Right renal cortex interstitium (tissue), 3 donors: Measurements from ENCODE around the gene MTTP. TPM values are rescaled to one million over a fixed set of nuclear protein-coding genes. Genes with fewer than 3 reads are reported as not detected.
"Not testable (repeated sequence)": the region's sequence is repeated elsewhere in the genome, so short reads cannot be mapped to it uniquely, and the experiment has no call there.

Source experiments
- DNase-seq, 3 donors: peaks; one replicate each; pipeline ENCODE4 v3.0.0-alpha.2; 2013; ENCODE audit warnings: low read depth in 3 of 3, low spot score in 2 of 3
- polyA plus RNA-seq, 3 donors: library from polyadenylated mRNA; unstranded; fragments of 120-200 nt; gene quantifications; one replicate each; pipeline ENCODE4 v1.2.1, GENCODE V29; 2013; ENCODE audit not compliant: insufficient read length in 3 of 3

The MTTP gene
- 10 to 100 TPM in 2 of 3 donors, 1 to 10 TPM in 1; 8.7 to 17.5 (median 13.2) TPM for polyA plus RNA-seq

DNA sequence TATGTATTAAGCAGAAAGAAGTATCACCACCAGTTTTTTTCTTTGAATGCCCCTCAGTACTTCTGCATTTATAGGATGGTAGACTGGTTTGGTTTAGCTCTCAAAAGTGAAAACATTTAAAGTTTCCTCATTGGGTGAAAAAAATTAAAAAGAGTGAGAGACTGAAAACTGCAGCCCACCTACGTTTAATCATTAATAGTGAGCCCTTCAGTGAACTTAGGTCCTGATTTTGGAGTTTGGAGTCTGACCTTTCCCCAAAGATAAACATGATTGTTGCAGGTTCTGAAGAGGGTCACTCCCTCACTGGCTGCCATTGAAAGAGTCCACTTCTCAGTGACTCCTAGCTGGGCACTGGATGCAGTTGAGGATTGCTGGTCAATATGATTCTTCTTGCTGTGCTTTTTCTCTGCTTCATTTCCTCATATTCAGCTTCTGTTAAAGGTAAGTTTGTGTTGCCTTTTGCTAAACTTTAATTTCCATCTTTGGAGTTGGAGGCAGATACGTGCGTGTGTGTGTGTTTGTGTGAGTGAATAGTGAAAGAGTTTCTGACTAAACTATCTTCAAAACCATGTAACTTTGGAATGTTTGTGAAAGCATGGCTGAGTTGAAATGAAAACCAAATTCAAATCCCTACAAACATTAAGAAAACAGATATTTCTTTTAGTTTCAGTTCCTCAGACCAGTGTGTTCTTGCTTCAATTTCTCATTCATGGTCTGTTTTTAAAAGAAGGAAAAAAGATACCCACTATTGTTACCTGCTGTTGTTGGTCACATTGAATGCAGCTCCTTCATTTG lies at the start of gene MTTP:
Gene MTTP, plus strand, starts transcription at position 295 of the 795 bp plus-strand sequence. Its CDS starts 86 bp downstream, at position 381.
- no peak for DNase-seq

DNA sequence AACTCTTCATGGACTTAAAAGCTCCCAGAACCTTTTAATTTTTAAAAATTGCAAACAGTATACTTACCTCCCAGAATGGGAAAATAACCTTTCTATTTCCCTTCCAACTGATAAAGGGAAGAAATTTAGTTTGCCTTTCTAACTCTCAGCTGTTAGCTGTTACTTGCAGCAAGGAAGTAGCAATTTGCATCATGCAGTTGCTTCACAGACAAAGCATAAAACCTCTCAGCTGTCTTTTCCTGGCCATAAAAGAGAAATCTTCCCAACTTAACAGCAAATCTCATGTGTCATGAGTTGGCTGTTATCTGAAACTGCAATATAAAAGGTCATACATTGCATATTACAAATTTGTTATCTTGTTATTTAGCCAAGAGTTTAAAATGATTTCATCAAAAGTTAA lies 45.4 kb upstream of the MTTP start:
- no peak for DNase-seq

DNA sequence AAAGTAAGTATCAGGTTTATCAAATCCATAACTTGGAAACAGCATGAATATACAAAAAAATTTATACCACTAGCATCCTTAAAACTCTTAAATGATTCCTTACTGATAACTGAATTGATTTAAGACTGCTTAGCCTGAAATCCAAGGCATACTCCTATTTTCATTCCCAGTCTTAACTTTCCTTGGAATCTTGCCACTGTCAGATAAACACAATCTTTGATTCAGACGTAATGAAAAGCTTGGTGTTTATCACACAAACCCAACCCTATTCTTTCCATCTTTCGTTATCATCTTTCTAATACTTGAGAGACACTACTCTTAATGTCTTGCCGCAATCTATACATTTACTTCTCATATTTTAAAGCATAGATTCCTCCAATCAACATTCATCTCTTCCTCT lies 44.7 kb upstream of the MTTP start:
- DNase-seq: no peak

DNA sequence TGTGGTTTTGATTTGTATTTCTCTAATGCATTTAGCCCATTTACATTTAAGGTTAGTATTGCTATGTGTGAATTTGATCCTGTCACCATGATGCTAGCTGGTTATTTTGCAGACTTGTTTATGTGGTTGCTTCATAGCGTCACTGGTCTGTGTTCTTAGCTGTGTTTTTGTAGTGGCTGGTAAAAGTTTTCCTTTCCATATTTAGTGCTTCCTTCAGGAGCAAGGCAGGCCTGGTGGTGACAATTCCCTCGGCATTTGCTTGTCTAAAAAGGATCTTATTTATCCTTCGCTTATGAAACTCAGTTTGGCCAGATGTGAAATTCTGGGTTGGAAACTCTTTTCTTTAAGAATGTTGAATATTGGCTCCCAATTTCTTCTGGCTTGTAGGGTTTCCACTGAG lies 39.9 kb upstream of the MTTP start:
- DNase-seq: not testable (repeated sequence)

DNA sequence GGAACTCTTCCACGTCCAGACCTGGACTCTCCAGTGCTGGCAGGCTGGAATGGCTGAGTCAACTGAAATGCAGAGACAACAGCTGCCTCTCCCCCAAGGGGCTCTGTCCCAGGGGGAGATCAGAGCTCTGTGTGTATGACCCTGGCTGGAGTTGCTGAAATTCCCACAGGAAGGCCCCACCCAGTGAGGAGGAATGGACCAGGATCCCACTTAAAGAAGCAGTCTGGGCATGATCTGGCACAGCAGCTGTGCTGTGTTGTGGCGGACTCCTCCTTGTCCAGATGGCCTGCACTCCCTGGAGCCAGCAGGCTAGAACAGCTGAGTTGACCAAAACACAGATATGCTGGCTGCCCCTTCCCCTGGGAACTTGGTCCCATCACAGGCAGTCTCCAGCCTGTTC lies 38.4 kb upstream of the MTTP start:
- no peak for DNase-seq

DNA sequence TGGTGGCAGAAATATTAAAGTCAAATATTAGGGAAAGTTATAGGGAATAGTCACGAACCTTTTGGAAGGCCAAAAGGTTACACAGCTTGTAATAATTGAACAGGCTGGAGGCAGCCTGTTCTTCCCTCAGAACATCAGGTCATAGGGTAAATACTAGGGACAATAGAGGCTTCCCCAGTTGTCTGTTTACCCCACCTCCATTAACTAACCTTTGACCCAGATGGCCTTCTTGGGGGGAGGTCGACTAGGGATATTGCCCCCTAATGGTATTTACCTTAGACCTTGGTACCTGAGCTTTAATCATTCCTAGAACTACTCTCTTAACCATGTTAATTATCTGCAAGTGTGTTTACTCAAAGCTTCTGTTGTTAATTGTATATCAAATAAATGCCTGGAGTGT lies 37.8 kb upstream of the MTTP start:
- DNase-seq: no peak

DNA sequence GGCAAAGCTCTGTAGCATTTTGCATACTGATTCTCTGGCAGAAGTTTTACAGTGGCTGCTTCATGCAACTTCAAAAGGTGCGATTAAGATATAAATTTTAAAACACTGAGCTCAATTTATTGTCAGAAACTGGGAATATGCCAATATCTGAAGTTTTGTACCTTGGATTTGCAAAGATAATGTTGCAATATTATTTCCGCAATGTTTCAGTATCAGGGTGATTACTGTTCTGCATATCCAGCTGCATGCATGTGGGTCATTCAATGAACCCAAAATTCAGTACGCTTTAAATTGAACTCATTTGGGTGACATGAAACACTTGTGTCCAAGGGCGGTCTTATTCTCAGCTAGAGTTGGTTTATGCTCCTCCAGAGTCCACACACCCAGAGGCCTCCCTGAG lies 37.0 kb upstream of the MTTP start:
- no peak for DNase-seq

DNA sequence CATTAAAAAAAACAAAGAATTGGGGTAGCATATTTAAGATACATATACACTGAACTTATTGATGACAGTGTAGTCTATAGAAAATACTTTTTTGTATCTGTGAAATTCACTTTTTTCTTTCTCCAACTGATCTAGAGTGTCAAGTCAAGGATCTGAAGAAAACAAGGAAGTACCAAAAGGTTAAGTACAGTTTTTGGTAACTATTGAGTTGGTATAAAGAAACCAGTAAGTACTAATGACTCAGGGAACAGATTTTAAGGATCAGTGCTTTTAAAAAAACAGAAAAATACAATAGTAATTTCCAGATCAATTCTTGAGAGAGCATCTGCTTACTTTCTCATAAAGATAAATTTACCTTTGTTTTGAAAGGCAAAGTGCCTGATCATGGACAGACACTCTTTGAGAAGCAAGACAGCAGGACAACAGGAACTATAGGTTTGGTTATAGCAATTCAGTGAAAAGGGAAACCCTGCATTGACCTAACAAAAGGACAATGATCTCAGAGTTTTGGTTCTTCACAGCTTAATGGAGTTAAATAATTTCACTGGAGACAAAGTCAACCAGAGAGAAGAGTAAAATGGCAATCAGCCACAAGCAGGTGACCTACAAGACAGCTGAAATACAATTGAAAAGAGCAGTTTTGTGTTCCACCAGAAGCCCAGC lies 34.2 kb upstream of the MTTP start:
- no peak for DNase-seq

DNA sequence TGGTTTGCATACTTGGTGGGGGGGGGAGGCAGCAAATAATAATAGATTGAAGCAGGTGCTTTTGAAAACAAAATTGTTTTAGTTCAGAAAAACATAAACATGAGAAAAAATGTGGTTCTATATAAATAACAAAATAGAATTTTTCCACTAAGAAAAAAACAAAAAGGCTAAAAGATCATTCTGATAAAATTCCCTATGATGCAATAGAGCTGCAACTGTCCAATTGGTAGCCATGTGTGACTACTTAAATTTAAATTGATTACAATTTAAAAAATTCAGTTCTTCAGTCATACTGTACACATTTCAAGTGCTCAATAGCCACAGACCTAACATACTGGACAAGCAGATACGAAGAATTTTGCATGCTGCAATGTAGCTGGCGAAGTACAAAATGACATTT lies 21.8 kb upstream of the MTTP start:
- no peak for DNase-seq

DNA sequence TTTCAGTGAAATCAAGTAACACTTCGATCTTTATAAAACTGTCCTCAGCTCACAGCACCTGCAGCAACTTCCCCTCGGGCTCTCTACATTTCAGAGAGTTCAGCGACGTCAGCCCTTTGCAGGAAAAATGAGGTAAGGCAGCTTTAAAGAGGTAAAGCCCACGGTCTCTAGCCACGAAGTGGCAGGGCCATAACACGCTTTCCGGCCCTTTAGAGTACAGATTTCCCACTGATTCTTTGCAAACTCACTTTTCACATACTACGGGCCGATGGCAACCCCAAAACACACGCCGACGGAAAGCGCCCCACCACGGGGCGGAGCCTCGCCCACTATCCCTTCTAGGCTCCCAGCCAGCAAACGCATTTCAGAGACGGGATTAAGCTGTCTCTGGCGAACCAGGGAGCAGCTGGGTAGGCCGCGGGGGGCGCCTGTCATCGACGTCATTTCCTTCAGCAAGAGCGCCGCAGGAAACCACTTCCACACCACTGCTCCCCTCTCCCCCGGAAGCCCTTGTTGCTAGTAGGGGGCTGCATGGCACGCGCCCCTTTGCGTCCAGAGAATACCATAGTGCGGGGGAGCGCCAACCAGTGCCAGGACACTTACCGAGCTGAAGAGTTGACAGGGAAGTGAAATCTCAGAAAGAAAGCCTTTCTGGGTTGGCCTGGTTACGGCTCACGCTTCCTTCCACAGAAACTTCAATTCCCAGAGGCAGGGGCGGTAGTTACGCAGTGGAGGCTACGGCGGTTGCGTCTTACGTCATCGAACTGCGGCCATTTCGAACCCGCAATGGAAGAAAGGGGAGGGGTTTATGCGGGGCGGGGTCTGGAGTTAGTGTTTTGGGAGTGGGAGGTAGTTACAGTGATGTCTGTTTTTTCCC lies 11.1 kb upstream of the MTTP start, which contains the start of gene TRMT10A:
Gene TRMT10A, minus strand, starts transcription at position 730 of the 877 bp plus-strand sequence. CDS start 4,701 bp downstream, outside the sequence.
- peak; percentile 97 to 98 (median 97) for DNase-seq

DNA sequence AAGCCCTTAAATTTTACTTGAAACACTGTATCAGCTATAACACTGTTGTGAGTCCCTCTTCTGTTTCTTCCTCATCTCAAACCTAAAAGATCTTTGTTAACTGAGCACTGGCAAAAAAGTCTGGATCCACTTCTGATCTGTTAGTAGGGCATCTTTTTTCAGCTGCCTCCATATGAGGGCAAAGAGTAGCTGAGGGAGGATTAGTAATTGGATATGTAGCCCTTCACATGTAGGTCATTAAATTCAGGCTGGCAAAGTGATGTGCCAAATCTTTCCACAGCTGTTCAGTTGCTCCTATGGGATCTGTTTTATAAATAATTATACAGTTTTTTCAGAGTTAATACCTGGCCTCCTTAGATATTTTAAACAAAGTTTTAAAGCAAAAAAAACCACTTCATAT lies 9.7 kb upstream of the MTTP start:
- DNase-seq: no peak

DNA sequence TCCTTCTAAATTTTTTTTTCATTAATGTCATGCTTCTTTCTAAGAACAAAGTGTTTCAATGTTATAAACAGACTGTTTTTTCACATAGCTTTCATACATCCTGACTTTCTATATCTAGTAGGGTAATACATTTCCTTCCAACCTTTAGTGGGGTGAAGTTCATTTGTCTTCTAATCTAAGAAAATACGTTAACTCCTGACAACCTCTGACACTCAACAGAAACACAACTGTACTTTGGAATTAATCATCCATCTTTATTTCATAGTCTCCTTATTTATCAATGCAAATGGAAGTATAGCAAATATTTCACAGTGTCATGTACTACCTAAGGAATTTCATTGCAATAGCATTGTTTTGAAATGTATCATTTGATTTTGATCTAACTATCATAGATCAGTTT lies 2.7 kb upstream of the MTTP start:
- DNase-seq: no peak

DNA sequence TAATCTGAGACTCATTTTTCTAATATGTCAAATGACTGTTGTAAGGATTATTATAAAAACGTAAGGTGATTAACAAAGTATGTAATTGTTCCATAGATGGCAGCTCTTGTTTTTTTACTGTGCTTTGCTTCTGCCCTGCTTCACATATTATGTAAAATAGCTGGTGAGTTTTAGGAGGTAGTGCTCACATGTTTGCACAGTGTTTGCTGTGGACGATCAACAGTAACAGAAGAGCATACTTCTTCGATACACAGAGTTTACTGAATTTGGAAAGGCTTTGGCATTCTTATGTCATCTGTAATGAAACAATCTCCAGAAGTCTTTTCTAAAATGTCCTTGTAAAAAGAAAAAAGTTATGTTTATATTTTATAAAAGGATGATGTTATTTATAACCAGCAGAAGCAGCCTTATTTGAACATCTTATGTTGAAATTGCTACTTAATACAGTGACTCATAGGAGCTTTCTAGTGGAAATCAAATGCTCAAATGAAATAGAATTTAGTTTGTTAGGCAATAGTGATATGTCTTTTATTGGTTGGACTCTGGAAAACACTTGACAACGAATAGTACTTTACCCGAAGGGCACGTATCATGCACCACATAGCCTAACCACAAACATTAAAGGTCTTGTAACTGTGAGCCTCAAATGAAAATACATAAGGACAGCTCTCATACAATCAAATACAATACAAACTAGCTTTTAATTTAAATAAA lies 1.9 kb upstream of the MTTP start:
- no peak for DNase-seq

DNA sequence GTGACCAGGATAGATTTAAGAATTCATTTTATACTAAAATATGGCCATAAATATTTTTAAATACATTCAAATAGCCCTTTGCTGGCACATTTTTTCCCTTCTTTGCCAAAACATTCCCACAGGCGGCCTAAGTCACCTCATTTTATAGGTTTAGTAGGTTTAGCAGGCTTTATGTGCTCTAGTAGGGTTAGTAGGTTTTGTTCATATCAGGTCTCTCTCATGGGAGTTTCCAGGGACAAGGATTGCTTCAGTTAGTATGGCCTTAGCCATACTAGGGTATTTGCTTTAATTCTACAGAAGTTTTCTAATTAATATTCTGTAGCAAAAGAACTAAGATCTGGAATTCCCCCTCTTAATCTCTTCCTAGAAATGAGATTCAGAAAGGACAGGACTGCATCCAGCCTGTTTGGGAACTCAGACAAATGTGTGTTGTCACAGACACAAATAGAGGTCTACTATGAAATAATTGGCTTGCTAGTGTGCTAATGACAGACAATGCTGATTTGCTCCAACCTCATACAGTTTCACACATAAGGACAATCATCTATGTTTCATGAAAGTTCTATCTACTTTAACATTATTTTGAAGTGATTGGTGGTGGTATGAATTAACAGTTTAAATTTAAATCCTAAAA lies 772 bp upstream of the MTTP start:
- no peak for DNase-seq

DNA sequence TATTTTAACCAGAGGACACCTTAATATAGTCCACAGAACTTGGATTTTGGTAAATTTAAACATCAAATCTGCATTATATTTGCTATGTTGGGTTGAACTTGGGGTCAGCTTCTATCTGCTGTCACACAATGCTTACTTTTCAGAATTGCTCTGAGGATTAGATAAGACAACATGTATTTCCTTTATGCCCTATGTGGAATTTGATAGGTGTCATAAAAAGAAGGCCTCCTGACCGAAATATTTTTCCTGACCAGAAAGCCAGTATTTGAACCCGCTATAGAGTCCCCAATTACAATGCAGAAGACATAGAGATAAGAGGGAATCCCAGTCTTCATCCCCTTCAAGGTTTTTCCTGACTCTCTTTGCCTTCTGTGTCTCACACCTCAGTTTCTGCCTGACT lies 4.1 kb downstream of the MTTP start:
- DNase-seq: no peak

DNA sequence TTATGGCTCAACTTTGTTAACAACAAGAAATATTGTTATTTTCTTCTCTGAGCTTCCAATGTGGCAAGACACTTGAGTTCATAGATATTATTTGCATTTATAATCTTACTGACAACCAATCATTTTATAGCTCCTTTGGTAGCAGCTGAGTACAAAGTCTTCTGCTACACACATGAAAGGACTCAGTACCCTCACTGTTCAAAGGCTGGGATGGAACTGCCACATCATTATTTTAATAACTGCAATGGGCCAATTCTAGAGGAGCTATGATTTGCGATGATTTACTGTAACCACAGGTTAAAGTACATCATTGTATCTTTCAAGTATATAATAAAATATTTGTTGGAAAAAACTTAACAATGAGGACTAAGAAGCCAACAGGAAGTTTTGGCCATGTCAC lies 10.9 kb downstream of the MTTP start:
- no peak for DNase-seq

DNA sequence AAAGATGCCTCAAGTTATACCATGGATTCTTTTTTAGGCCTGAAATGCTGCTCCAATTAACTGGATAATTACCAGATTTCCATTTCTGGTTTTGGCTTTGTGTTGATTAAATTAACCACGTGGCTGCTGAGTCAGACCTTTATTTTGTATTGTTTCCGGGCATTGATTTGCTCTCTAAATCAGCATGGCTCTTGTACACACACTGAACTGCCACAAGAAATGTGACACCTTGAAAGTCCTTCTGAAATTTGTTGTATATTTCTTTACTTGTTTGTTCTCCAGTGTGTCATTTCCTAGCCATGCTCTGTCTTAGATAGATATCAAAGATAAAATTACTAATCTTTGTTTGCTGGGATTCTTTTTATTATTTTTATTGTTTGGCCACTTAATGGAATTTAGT lies 11.7 kb downstream of the MTTP start:
- DNase-seq: no peak

DNA sequence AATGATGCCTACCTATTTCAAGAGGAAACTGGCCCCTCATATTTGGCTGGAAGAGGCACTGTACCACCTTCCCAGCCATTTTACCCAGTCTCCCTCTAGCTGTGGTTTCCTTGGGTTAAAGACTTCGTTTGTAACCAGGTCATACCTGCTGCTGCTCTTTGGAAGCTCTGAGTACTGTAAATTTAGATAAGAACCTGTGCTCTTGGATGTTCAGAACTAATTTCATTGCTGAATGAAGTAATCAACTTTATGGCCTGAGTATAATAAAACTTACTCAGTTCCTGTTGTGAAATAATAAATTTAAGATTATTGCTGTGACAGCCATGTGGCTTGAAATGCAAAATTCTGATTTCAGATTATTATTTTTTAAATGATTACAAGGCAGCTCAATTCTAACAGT lies 12.2 kb downstream of the MTTP start:
- no peak for DNase-seq

DNA sequence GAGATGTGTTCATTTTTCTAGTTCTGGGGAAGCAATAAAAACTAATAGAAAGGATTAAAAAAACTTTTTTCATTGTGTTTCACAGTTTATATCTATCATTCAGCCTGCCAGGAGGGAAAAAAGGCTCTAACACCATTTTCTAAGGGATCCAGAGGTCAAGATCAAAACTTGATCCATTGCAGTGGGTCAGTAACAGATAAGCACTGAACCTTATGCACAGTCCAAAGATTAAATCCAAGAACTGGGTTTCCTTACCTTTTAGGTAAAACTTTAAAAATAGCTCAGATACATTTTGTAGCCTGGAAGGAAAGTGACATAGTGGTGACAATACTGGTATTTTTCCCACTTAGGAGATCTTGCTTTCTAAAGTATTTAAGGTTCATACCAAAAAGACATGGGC lies 12.7 kb downstream of the MTTP start:
- no peak for DNase-seq

DNA sequence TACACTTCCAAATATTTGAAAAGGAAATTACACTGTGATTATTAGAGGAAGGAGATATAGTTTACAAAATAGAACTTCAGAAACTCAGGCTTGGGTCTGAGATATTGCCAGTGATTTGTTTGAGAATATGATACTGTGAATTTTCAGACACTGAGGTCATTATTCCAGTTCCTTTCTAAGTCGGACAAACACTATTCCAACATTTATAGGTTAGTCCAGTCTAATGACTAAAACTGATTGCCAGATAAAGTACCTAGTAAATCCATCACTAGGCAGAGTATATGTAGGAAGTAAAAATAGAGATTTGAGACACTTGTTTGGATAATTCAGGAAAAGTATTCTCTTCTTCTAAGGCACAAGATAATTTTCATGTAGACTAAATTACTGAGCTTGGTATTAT lies 13.2 kb downstream of the MTTP start:
- no peak for DNase-seq
